ENCODE data around the gene CLEC4C.

- TF ChIP-seq CTCF (IDR thresholded peaks at IDR 0.05) (peak; percentile 59), EZH2 (IDR thresholded peaks at IDR 0.05) (no peak)
Measured at GRCh38 chr12:7716381-7716780, 30.8 kb downstream of the CLEC4C start.

All from neural progenitor cell (in vitro differentiated cells).